Erythroblast (primary cell): ENCODE results near the gene HOXC5.

Source experiments
- DNase-seq, 2 experiments: peaks; one replicate each; lab custom pipeline; 2025; lab: John Stamatoyannopoulos, UW
- GATA1 ChIP-seq: IDR thresholded peaks from 2 replicates; pipeline ENCODE4 v1.6.1; 2011; ENCODE audit warnings: low read depth, mild to moderate bottlenecking, control low read depth, low read length, moderate library complexity
- POLR2A ChIP-seq: IDR thresholded peaks from 2 replicates; pipeline ENCODE4 v1.6.1; 2011; ENCODE audit warnings: mild to moderate bottlenecking, low read length

Gene HOXC5

DNA sequence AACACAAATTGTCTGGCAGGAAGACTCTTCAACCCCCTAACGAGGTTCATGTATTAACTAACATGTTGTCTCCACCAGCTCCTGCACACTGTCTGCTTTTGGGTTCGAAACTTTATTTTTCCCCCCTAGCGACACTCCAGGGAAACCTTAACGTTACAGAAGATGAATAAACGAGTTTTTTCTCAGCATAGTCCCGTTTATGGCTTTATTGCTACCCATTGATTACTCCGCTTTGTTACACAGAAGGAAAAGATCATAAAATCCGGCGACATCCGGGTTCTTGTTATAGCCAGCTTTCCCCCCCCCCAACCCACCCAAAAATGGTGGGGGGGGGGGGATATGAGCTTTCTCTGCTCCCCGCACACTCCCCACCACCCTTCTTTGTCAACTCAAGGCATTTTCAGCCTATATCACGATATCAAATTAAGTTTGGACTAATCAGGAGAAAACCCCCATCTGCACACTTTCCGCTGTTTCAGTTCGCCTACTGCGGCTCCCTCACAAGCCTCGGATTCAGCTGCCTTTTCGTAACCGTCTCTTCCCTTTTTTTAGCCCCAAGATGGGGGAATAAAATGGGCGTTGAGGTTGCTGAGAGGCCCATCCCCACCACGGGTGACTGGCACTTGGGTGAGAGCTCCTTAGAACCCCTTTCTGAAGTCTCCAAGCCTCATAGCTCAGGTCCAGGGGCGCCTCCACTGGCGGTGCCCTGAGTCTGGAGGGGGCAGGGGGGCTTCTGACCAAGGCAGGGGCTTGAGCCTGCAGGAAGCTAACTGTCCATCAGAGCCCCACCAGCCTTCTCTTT lies 6.0 kb upstream of the HOXC5 start:
- TF ChIP-seq POLR2A (no peak), GATA1 (no peak)

DNA sequence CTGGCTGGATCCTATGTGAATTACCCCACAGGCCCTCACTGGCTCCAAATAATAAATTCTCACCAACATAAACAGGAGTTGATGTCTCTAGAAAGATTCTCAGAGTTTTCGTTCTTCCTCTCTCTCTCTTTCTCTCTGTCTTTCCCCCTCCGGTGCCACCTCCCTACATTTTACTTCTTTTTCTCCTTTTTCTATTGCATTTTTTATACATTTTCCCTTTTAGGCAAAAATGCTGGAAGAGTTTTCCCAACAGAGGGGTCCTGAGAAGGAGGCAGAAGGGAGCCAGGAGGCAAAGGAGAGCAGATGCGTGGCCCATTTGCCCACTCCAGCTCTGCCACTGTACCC lies 5.4 kb upstream of the HOXC5 start:
- DNase-seq = no peak
- TF ChIP-seq POLR2A (no peak), GATA1 (no peak)

More for the DNA sequence above, 6.0 kb upstream of the HOXC5 start:
- DNase-seq = no peak

DNA sequence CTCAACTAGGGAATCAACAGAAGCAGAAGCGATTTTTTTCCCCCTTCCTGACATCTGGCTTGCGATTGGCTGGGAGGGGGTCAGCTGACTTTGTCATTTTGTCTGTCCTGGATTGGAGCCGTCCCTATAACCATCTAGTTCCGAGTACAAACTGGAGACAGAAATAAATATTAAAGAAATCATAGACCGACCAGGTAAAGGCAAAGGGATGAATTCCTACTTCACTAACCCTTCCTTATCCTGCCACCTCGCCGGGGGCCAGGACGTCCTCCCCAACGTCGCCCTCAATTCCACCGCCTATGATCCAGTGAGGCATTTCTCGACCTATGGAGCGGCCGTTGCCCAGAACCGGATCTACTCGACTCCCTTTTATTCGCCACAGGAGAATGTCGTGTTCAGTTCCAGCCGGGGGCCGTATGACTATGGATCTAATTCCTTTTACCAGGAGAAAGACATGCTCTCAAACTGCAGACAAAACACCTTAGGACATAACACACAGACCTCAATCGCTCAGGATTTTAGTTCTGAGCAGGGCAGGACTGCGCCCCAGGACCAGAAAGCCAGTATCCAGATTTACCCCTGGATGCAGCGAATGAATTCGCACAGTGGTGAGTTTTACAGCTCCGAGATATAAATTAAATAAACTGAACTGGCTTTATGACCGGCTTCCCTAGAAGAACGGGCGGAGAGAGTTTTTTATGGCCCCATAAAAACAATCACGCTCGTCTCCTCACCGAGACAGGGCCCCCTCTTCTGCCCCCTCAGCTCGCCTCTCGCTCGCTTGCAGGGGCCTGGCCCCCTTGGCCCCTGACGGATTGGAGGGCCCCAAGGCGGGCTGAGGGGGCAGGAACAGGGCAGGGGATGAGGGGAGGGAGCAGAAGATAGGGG lies 4.3 kb upstream of the HOXC5 start, which contains the start of gene HOXC6:
TSS of gene HOXC6 (plus strand) at position 127 of the 888 bp plus-strand sequence. CDS start at position 209, 82 bp downstream.
- DNase-seq = no peak
- TF ChIP-seq POLR2A = no peak
- no peak for TF ChIP-seq GATA1

DNA sequence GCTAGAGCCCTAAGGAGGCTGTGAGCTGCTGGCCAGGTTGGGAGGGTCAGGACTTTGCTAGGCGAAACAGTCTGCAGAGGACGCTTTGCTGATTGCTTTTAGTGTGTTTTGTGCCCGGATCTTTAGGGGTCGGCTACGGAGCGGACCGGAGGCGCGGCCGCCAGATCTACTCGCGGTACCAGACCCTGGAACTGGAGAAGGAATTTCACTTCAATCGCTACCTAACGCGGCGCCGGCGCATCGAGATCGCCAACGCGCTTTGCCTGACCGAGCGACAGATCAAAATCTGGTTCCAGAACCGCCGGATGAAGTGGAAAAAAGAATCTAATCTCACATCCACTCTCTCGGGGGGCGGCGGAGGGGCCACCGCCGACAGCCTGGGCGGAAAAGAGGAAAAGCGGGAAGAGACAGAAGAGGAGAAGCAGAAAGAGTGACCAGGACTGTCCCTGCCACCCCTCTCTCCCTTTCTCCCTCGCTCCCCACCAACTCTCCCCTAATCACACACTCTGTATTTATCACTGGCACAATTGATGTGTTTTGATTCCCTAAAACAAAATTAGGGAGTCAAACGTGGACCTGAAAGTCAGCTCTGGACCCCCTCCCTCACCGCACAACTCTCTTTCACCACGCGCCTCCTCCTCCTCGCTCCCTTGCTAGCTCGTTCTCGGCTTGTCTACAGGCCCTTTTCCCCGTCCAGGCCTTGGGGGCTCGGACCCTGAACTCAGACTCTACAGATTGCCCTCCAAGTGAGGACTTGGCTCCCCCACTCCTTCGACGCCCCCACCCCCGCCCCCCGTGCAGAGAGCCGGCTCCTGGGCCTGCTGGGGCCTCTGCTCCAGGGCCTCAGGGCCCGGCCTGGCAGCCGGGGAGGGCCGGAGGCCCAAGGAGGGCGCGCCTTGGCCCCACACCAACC lies 3.1 kb upstream of the HOXC5 start:
- DNase-seq = no peak
- TF ChIP-seq POLR2A = no peak
- TF ChIP-seq GATA1 = no peak

DNA sequence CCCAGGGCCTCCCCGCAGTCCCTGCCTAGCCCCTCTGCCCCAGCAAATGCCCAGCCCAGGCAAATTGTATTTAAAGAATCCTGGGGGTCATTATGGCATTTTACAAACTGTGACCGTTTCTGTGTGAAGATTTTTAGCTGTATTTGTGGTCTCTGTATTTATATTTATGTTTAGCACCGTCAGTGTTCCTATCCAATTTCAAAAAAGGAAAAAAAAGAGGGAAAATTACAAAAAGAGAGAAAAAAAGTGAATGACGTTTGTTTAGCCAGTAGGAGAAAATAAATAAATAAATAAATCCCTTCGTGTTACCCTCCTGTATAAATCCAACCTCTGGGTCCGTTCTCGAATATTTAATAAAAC lies 2.4 kb upstream of the HOXC5 start:
- TF ChIP-seq POLR2A (no peak), GATA1 (no peak)

DNA sequence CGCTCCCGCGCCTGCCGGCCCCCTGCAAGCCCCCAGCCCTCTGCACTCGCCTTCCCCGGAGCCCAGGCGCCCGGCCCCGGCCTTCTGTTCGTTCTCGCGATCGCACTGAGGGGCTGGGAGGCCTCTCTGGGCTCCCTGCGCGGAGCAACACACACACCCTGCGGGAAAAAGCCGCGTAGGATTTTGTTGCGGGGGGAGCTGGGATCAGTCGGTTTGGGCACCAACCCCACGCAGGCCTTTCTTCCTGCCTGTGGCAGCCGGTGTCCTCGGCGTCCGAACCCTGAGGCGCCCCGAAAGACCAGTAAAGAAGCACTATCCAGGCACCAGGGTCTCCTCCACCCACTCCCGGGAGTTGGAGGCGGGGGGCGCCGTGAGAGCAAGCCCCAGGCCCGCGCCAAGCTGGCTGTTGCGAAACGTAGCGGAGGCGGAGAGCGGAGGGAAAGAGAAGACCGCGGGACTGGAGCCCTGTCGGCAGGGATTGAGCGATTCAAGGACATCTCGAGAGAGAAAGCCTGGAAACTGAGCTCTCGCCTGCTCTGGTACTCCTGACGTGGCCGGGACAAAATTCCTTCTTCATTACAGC lies 1.9 kb upstream of the HOXC5 start:
- no peak for TF ChIP-seq GATA1
- no peak for TF ChIP-seq POLR2A
- DNase-seq = no peak

More for the DNA sequence above, 2.4 kb upstream of the HOXC5 start:
- DNase-seq = no peak

DNA sequence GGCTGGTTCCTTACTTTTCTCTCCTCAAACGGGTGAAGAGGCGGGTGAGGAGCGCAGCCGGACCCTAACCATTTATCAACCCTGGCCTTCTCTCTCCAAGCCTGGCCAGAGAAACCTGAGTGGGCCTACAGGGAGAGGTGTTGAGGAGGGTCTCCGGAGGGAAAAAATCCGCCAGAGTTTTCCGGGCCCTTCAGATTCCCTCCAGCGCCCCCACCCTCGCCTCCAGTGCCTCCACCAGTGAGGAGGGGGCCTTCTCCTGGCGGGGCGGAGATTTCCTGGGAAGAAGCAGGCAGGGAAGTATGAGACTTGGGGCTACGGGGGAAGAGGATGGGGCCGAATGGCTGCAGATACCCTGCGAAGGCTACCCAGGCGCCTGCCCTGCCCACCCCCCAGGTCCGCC lies 1.4 kb upstream of the HOXC5 start:
- no peak for DNase-seq
- no peak for TF ChIP-seq POLR2A
- TF ChIP-seq GATA1 = no peak

DNA sequence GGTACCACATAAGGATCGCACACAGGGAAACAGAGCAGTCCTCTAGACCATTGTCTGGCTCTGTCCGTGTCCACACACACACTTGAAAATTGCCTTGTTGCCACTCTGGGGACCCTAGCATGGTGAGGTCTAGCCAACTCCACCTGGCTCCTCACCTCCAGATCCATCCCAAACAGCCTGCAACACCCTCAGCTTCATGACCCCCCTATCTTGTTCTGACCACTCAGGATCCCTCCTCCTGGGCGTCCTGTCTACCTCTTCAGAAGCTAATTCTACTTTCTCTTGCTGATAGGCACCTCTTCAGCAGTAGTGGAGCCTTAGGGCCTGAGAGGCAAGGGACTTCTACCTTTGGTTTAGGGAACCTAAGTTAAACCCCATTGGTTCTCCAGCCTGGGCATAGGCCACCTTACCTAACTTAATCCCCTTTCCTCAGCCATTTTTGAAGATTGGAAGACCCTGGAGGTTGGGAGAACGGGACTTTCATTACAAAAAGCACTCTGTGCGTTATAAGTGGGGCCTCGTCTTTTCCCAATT lies 697 bp upstream of the HOXC5 start:
- TF ChIP-seq GATA1 = no peak
- TF ChIP-seq POLR2A = no peak
- DNase-seq = no peak

DNA sequence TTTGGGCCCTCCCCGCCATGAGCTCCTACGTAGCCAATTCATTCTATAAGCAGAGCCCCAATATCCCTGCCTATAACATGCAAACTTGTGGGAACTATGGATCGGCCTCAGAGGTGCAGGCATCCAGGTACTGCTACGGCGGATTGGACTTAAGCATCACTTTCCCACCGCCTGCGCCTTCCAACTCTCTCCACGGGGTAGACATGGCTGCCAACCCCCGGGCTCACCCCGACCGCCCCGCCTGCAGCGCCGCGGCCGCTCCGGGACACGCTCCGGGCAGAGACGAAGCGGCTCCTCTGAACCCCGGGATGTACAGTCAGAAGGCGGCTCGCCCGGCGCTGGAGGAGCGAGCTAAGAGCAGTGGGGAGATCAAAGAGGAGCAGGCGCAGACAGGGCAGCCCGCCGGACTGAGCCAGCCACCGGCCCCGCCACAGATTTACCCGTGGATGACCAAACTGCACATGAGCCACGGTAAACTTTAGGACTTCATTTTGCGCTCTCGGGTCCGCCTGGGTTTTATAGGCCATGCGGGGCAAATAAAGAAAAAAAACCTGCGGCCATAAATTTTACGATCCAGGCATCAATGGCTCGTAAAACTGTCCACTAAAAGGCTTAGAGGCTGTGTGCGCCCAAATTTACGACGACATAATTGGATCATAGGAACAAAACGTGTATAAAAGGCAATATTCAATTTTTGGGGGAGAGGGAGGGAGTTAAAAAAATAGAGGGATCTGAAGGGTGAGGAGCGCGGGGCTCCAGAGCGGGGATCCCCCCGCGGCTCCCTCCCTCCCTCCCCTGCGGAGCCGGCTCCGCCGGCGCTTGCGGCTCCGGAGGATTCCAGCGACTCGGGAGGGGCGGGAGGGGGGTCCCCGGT lies 493 bp downstream of the HOXC5 start:
- no peak for TF ChIP-seq GATA1
- no peak for TF ChIP-seq POLR2A
- DNase-seq = no peak

DNA sequence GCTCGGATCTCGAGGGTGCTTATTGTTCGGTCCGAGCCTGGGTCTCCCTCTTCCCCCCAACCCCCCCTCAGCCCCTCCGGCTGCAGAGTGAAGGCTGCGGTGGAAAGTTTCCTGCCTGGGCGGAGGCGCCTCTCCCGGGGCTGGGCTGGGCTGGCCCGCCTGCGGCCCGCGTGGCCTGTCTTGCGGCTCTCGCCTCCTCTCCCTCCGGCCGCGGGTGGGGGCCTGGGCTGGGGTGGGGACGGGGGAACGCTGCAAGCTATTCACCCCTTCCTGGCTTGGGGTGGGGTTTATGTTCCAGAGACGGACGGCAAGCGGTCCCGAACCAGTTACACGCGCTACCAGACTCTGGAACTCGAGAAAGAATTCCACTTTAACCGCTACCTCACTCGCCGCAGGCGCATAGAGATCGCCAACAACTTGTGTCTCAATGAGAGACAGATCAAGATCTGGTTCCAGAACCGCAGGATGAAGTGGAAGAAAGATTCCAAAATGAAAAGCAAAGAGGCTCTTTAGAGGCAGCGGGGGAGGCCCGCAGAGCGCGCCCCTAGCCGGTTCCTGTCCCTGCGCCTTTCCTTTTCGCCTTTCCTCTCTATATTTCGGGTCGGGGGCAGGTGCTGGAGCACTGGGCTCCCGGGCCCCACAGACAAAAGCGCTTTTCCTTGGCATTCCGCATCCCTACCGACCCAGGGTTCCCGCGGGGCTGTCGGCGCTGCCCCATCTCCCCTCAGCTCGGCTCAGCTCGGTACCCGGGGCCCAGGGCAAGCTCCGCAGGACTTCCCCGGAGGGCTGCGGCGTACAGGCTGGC lies 1.3 kb downstream of the HOXC5 start:
- TF ChIP-seq GATA1 (no peak), POLR2A (no peak)

DNA sequence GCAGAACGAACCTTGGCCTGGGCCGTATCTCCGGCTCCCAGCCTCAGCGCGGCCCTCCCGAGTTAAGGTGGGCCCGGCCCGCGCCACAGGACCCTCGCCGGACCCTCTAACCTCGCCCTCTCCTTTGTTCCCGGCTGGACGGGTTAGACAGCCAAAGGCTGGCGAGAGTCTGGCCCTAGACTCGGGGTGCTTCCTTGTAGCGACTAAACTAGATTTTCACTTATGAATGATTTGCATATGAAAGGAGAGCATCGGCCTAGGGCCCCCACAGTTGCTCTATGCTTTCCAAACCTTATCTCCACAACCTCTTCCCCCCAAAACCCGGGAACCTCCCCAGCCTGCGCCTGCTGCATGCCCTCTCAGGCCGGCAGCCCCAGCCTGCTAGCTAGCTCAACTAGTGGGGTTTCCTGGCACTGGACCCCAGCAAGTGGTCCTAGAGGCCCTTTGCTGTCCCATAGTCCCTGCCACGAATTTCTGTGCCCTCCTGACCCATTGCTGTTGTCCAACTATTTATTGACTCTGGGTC lies 2.0 kb downstream of the HOXC5 start:
- TF ChIP-seq POLR2A (no peak), GATA1 (no peak)
- no peak for DNase-seq

More for the DNA sequence above, 1.3 kb downstream of the HOXC5 start:
- DNase-seq = no peak
